Skeletal muscle satellite cell (primary cell): ENCODE measurements around the gene MFN2. TPM values are rescaled to one million over a fixed set of nuclear protein-coding genes. Genes with fewer than 3 reads are reported as not detected.

Experiments used
- H3K27me3 ChIP-seq: 2 replicates; pipeline ENCODE4 v1.7.0; 2013; ENCODE audit warnings: low read length; ENCODE audit not compliant: control insufficient read depth, insufficient read depth
- H3K36me3 ChIP-seq: 2 replicates; pipeline ENCODE4 v1.7.0; 2013; ENCODE audit warnings: mild to moderate bottlenecking, control low read depth, low read length; ENCODE audit not compliant: insufficient read depth
- H3K4me1 ChIP-seq: 2 replicates; pipeline ENCODE4 v1.7.0; 2013; ENCODE audit warnings: low read length; ENCODE audit not compliant: control insufficient read depth, insufficient read depth
- H3K4me2 ChIP-seq: 2 replicates; pipeline ENCODE4 v1.7.0; 2013; ENCODE audit warnings: mild to moderate bottlenecking, low read length
- H3K4me3 ChIP-seq: 2 replicates; pipeline ENCODE4 v1.7.0; 2013; ENCODE audit warnings: low read length
- H3K9ac ChIP-seq: 2 replicates; pipeline ENCODE4 v1.7.0; 2013; ENCODE audit warnings: mild to moderate bottlenecking, low read depth, low read length, moderate library complexity
- H3K9me3 ChIP-seq: replicated peaks from 2 replicates; pipeline ENCODE4 v1.7.0; 2013; ENCODE audit warnings: mild to moderate bottlenecking, control low read depth, low read length
- small RNA-seq: library from RNA; depleted of rRNA; stranded (forward); fragments of <200 nt; gene quantifications from one replicate; pipeline ENCODE3, GENCODE V24; 2012

The MFN2 gene

DNA sequence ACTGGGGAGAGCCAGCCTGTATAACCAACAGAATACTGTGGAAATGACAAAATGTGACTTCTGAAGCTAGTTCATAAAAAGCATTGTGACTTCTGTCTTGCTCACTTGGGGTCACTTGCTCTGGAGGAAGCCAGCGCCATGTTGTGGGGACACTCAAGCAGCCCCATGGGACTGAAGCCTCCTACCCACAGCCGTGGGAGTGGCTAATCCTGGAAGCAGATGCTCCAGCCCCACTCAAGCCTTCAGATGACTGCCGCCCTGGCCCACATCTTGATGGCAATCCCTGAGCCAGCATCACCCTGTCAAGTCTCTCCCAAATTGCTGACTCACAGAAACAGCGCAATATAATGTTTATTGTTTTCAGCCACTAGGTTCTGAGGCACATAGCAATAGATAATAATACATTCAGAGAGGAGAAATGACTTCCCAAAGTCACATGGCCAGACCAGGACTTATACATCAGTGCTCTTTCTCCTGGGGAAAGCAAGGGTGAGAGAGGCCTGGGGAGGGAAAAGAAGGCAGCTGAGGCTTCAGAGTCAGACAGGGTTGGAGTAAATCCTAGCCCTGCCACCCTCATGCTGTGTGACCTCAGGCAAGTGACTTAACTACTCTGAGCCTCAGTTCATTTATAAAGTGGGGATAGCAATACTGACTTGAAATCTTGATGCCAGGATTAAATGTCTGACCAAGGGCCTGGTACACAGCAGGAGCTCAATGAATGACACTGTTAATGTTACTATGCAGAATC is 77.9 kb downstream of the MFN2 start:
- H3K27me3 ChIP-seq, result peaks cover 31% of the 10 kb centered on the region
- H3K4me3 ChIP-seq, result no peak overlapping the region
- H3K9me3 ChIP-seq, result no peaks in the 10 kb centered on the region
- H3K4me2 ChIP-seq, result no peak overlapping the region
- H3K9ac ChIP-seq, result no peak overlapping the region
- H3K36me3 ChIP-seq, result no peaks in the 10 kb centered on the region
- H3K4me1 ChIP-seq, result no peaks in the 10 kb centered on the region

DNA sequence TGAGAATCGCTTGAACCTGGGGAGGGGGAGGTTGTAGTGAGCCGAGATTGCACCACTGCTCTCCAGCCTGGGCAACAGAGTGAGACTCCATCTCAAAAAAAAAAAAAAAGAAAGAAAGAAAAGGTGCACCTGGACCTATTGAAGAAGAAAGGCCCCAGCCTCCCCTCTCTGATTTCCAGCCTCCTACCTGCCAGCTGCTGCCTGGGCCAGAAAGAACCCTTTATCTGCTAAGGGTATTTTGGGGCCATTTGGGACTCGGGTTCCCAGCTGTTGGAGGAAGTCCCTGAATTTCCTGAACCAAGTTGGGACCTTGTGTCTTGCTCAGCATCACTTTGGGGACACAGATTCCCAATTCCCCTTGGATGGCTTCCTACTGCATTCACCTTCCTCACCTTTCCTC is 79.0 kb downstream of the MFN2 start:
- Histone ChIP-seq H3K9me3 (no peaks in the 10 kb centered on the region), H3K4me1 (no peaks in the 10 kb centered on the region), H3K9ac (no peak overlapping the region), H3K36me3 (no peaks in the 10 kb centered on the region), H3K4me2 (no peak overlapping the region), H3K27me3 (peaks cover 43% of the 10 kb centered on the region), H3K4me3 (no peak overlapping the region)

DNA sequence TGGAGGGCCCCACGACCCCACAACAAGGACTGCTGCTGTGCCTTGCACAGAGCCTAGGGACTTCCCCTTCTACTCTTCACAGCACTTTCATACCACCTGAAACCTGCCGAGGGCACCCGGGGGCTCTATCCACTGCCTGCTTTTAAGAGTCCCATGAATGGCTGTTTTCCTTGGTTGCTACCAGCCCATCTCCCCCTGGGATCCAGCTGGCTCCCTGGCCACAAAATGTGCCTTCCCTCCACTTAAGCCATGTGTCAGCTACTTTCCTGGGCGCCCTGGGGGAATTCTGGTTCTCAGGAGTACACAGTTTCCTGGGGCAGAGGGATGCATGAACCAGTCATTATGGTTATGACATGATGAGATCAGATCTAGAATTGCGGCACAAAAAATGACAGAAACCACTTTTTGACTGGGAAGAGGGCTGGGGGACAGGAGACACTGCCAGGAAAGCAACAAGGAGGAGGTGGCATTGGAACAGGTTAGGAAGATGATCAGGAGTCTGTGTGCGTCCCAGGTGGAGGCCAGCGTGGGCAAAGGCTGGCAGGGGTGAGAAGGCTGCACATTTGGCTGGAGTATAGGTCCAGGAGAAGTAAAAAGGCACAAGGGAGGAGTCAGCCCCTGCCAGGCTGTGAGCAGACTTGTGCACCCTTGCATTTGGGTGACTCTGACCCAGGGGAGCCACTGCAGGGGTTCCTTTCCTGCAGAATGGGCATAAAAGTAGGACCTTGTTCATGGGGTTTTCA is 79.6 kb downstream of the MFN2 start:
- Histone ChIP-seq H3K4me2 (no peak overlapping the region), H3K4me3 (no peak overlapping the region), H3K36me3 (no peaks in the 10 kb centered on the region), H3K27me3 (peaks cover 49% of the 10 kb centered on the region), H3K4me1 (no peaks in the 10 kb centered on the region), H3K9me3 (no peaks in the 10 kb centered on the region), H3K9ac (no peak overlapping the region)

DNA sequence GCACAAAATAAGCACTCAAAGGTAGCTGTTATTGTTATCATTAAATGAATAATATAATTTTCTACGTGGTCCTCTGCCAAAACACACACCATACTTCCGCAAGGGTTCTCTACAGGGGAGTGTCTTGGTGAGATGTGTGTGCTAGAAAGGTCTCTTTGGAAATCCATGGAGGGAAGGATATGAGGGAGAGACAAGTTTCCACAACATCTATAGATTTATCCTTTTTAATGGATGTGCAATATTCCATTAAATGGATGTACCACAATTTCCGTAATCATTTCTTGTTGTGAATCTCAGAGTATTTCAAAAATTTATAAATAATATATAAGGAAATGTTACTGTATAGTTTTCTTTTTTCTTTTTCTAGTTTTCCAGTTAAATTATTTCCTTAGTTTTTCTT is 80.3 kb downstream of the MFN2 start:
- Histone ChIP-seq H3K4me3 (no peak overlapping the region), H3K4me2 (no peak overlapping the region), H3K36me3 (no peaks in the 10 kb centered on the region), H3K27me3 (peaks cover 53% of the 10 kb centered on the region), H3K4me1 (no peaks in the 10 kb centered on the region), H3K9ac (no peak overlapping the region), H3K9me3 (no peaks in the 10 kb centered on the region)

Small RNAs within 50 kb of the gene (small RNA-seq; reads per million reads assigned to genes)
- gene AL096840.1 (not detected), gene MIR6729 (not detected), gene RF00019 (not detected), gene RN7SL649P (not detected)
